ENCODE results near the gene HS3ST1. TPM values are rescaled to one million over a fixed set of nuclear protein-coding genes. Genes with fewer than 3 reads are reported as not detected.
"Not testable (repeated sequence)": the region's sequence is repeated elsewhere in the genome, so short reads cannot be mapped to it uniquely, and the experiment has no call there.

HS3ST1 gene
- total RNA-seq, 1 donor from 2014 or later = not detected

- H3K27me3 Mint-ChIP-seq (ENCODE audit: low read depth) = no peaks in the 10 kb centered on the region
- no peak overlapping the region for H3K4me3 Mint-ChIP-seq (ENCODE audit: unreplicated experiment)
- no peaks in the 10 kb centered on the region for H3K36me3 Mint-ChIP-seq (ENCODE audit: low read depth)
- H3K9me3 Mint-ChIP-seq (ENCODE audit: low read depth) = peaks cover 3% of the 10 kb centered on the region
- H3K27ac Mint-ChIP-seq (ENCODE audit: unreplicated experiment) = no peak overlapping the region
- H3K4me1 Mint-ChIP-seq (ENCODE audit: low read depth) = no peaks in the 10 kb centered on the region
- no peak for TF ChIP-seq CTCF (IDR thresholded peaks at IDR 0.05)
- DNase-seq (ENCODE audit: low spot score) = no peak
Observed at GRCh38 chr4:11397819-11398610, 30.7 kb downstream of the HS3ST1 start.

- no peaks in the 10 kb centered on the region for H3K4me1 Mint-ChIP-seq (ENCODE audit: low read depth)
- no peak overlapping the region for H3K4me3 Mint-ChIP-seq (ENCODE audit: unreplicated experiment)
- H3K27ac Mint-ChIP-seq (ENCODE audit: unreplicated experiment) = no peak overlapping the region
- H3K36me3 Mint-ChIP-seq (ENCODE audit: low read depth) = no peaks in the 10 kb centered on the region
- H3K9me3 Mint-ChIP-seq (ENCODE audit: low read depth) = peaks cover 8% of the 10 kb centered on the region
- no peak for TF ChIP-seq CTCF (IDR thresholded peaks at IDR 0.05)
- H3K27me3 Mint-ChIP-seq (ENCODE audit: low read depth) = peaks cover 2% of the 10 kb centered on the region
- DNase-seq (ENCODE audit: low spot score) = no peak
Observed at GRCh38 chr4:11397146-11397545, 31.5 kb downstream of the HS3ST1 start.

- no peak for DNase-seq (ENCODE audit: low spot score)
- no peaks in the 10 kb centered on the region for H3K4me1 Mint-ChIP-seq (ENCODE audit: low read depth)
- H3K9me3 Mint-ChIP-seq (ENCODE audit: low read depth) = peaks cover 5% of the 10 kb centered on the region
- H3K36me3 Mint-ChIP-seq (ENCODE audit: low read depth) = no peaks in the 10 kb centered on the region
- no peak overlapping the region for H3K4me3 Mint-ChIP-seq (ENCODE audit: unreplicated experiment)
- no peak for TF ChIP-seq CTCF (IDR thresholded peaks at IDR 0.05)
- peaks cover 2% of the 10 kb centered on the region for H3K27me3 Mint-ChIP-seq (ENCODE audit: low read depth)
- H3K27ac Mint-ChIP-seq (ENCODE audit: unreplicated experiment) = no peak overlapping the region
Observed at GRCh38 chr4:11393551-11393950, 35.1 kb downstream of the HS3ST1 start.

- not testable (repeated sequence) for H3K36me3 Mint-ChIP-seq (ENCODE audit: low read depth); DNase-seq (ENCODE audit: low spot score); H3K27ac Mint-ChIP-seq (ENCODE audit: unreplicated experiment); H3K4me3 Mint-ChIP-seq (ENCODE audit: unreplicated experiment); H3K27me3 Mint-ChIP-seq (ENCODE audit: low read depth); H3K4me1 Mint-ChIP-seq (ENCODE audit: low read depth)
- peaks cover 12% of the 10 kb centered on the region for H3K9me3 Mint-ChIP-seq (ENCODE audit: low read depth)
Observed at GRCh38 chr4:11384072-11384471, 44.6 kb downstream of the HS3ST1 start.

- Mint-ChIP-seq H3K27me3 (ENCODE audit: low read depth) (no peaks in the 10 kb centered on the region), H3K27ac (ENCODE audit: unreplicated experiment) (no peak overlapping the region), H3K36me3 (ENCODE audit: low read depth) (no peaks in the 10 kb centered on the region), H3K9me3 (ENCODE audit: low read depth) (peaks cover 4% of the 10 kb centered on the region), H3K4me1 (ENCODE audit: low read depth) (no peaks in the 10 kb centered on the region), H3K4me3 (ENCODE audit: unreplicated experiment) (no peak overlapping the region)
- no peak for DNase-seq (ENCODE audit: low spot score)
- no peak for TF ChIP-seq CTCF (IDR thresholded peaks at IDR 0.05)
Observed at GRCh38 chr4:11376571-11376970, 52.1 kb downstream of the HS3ST1 start.

GRCh38 chr4:11376146-11376545 is 52.5 kb downstream of the HS3ST1 start:
- no peaks in the 10 kb centered on the region for H3K27me3 Mint-ChIP-seq (ENCODE audit: low read depth)
- no peak overlapping the region for H3K4me3 Mint-ChIP-seq (ENCODE audit: unreplicated experiment)
- no peak for DNase-seq (ENCODE audit: low spot score)
- peaks cover 4% of the 10 kb centered on the region for H3K9me3 Mint-ChIP-seq (ENCODE audit: low read depth)
- no peak overlapping the region for H3K27ac Mint-ChIP-seq (ENCODE audit: unreplicated experiment)
- no peak for TF ChIP-seq CTCF (IDR thresholded peaks at IDR 0.05)
- H3K4me1 Mint-ChIP-seq (ENCODE audit: low read depth) = no peaks in the 10 kb centered on the region
- H3K36me3 Mint-ChIP-seq (ENCODE audit: low read depth) = no peaks in the 10 kb centered on the region
